Heart left ventricle (tissue), 13 donors: Measurements from ENCODE around the gene HRH2.

Experiments used
- CTCF ChIP-seq, 12 donors: fragments of 200-600 bp; sonication (generic) in 4 of 12; IDR thresholded peaks; one replicate each; pipeline versions ENCODE4 v1.5.0 to v1.8.0; 2018 to 2022; ENCODE audit warnings: antibody characterized with exemption in 12 of 12, mild to moderate bottlenecking in 5 of 12
- POLR2A ChIP-seq, 2 donors: fragments of 450-650 bp; IDR thresholded peaks; one replicate each; pipeline ENCODE4 v1.6.1; 2017; ENCODE audit warnings: antibody characterized with exemption in 2 of 2, mild to moderate bottlenecking in 2 of 2, moderate library complexity in 2 of 2
- donor health status: ischemic (EF 13 %, LVEDD 7.1; RV severe dilation, severe dysfunction).
- donor health status: DM: no; HTN: yes; CAD: no.
- donor health status: DM: no; HTN: no; CAD: no.
- donor health status: ischemic (EF 25% LVEDD 6.9; RV normal size, moderate dysfunction).
- donor health status: ischemic (EF 25% LVEDD 5.7; RV mildly dilated, moderate dysfunction).
- donor health status: ischemic (EF 35%, LVEDD 5.7; RV mildly dilated, moderate dysfunction).
- donor health status: nonischemic (EF 11% LVEDD 7.7; RV severe dilation, severe dysfunction).
- donor health status: DM: yes; HTN: yes; CAD: no.
- donor health status: PGD.
- donor health status: ischemic (EF 29% LVEDD 5.4; RV normal size, mild dysfunction).
- donor health status: nonischemic (EF 23%, LVEDD 6.1; RV moderate dilation, normal function).

- TF ChIP-seq CTCF (IDR thresholded peaks at IDR 0.05) (no peak), POLR2A (IDR thresholded peaks at IDR 0.05) (no peak)
Measured at GRCh38 chr5:175735701-175736100, 77.8 kb downstream of the HRH2 start.
